OCI-LY3 (cell line): ENCODE data around the gene MS4A10.

Source experiments
- CTCF ChIP-seq: fragments of 200-600, 300-600 bp; sonication (generic); IDR thresholded peaks from 2 replicates; pipeline ENCODE4 v1.5.1; 2014; ENCODE audit warnings: antibody characterized with exemption, low read length, low read depth
- EZH2phosphoT487 ChIP-seq: fragments of 200-600 bp; shearing (Covaris generic); IDR thresholded peaks from 2 replicates; pipeline ENCODE4 v1.6.1; 2018; ENCODE audit warnings: antibody characterized with exemption, mixed run types, low read depth

- TF ChIP-seq CTCF (no peak), EZH2phosphoT487 (no peak)
Observed at GRCh38 chr11:60788401-60789125, 3.4 kb downstream of the MS4A10 start.
